OCI-LY3 (cell line): Measurements from ENCODE around the gene UPK3A.

ENCODE experiments used
- H2AFZ ChIP-seq: fragments of 200-600, 300-600 bp; shearing (Covaris generic); 2 replicates; pipeline ENCODE4 v1.6.0; 2014; ENCODE audit warnings: antibody characterized with exemption, low read depth, low read length
- H3K27ac ChIP-seq: fragments of 200-600, 300-600 bp; sonication (generic); 2 replicates; pipeline ENCODE4 v1.5.1; 2014; ENCODE audit warnings: mild to moderate bottlenecking, low read length, moderate library complexity, mixed read lengths
- H3K27me3 ChIP-seq: fragments of 200-600, 300-600 bp; sonication (generic); 2 replicates; pipeline ENCODE4 v1.6.1; 2014; ENCODE audit warnings: low read depth, low read length, mixed read lengths
- H3K36me3 ChIP-seq: fragments of 200-600, 300-600 bp; sonication (generic); replicated peaks from 2 replicates; pipeline ENCODE3; 2014; ENCODE audit warnings: low read depth, low read length, mixed read lengths
- H3K4me1 ChIP-seq: fragments of 300-600, 200-600 bp; sonication (generic); 2 replicates; pipeline ENCODE4 v1.6.1; 2014; ENCODE audit warnings: low read length, mixed read lengths
- H3K4me2 ChIP-seq: fragments of 200-600, 300-600 bp; sonication (generic); 2 replicates; pipeline ENCODE4 v1.6.1; 2014; ENCODE audit warnings: low read length, mixed read lengths
- H3K4me3 ChIP-seq: fragments of 300-600, 200-600 bp; sonication (generic); 2 replicates; pipeline ENCODE4 v1.5.1; 2014; ENCODE audit warnings: antibody characterized with exemption, mild to moderate bottlenecking, low read length, moderate library complexity
- H3K79me2 ChIP-seq: fragments of 300-600, 200-600 bp; shearing (Covaris generic); 2 replicates; pipeline ENCODE4 v1.6.1; 2014; ENCODE audit warnings: mild to moderate bottlenecking, low read length, mixed read lengths
- H3K9ac ChIP-seq: fragments of 300-600, 200-600 bp; shearing (Covaris generic); 2 replicates; pipeline ENCODE4 v1.6.0; 2014; ENCODE audit warnings: mild to moderate bottlenecking, low read length, moderate library complexity
- H3K9me3 ChIP-seq: fragments of 200-600, 300-600 bp; shearing (Covaris generic); 2 replicates; pipeline ENCODE4 v1.6.1; 2014; ENCODE audit warnings: low read length, mixed read lengths; ENCODE audit not compliant: insufficient read depth
- H4K20me1 ChIP-seq: fragments of 200-600, 300-600 bp; sonication (generic); 2 replicates; pipeline ENCODE4 v1.6.1; 2016; ENCODE audit warnings: low read length, mixed read lengths; ENCODE audit not compliant: insufficient read depth
- EZH2phosphoT487 ChIP-seq: fragments of 200-600 bp; shearing (Covaris generic); IDR thresholded peaks from 2 replicates; pipeline ENCODE4 v1.6.1; 2018; ENCODE audit warnings: antibody characterized with exemption, mixed run types, low read depth
- TF ChIP-seq, protein P1 (sequence below): fragments of 200-600, 300-600 bp; sonication (generic); IDR thresholded peaks from 2 replicates; pipeline ENCODE4 v1.5.1; 2014; ENCODE audit warnings: antibody characterized with exemption, low read length, low read depth

Gene UPK3A

DNA sequence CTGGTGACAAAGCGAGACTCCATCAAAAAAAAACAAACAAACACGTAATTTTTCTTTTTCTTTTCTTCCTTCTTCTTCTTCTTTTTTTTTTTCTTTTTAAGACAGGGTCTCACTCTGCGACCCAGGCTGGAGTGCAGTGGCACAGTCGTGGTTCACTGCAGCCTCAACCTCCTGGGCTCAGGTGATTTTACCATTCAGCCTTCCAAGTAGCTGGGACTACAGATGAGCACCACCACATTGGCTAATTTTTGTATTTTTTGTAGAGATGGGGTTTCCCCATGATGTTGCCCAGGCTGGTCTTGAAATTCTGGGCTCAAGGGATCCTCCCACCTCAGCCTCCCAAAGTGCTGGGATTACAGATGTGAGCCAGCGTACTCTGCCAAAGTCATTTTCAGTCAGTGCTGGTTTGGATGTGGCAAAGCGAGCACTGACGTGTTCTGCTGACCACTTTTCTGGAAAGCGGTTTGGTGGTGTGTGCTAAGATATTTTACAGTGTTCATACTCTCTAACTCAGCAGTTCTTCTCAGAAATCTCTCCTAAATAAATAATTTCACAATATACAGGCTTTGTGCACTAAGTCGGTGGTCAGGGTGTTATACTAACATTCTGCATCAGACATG, 35.7 kb downstream of the UPK3A start:
- peaks cover 30% of the 10 kb centered on the region for H4K20me1 ChIP-seq
- no peak overlapping the region for H3K9ac ChIP-seq
- peaks cover 53% of the 10 kb centered on the region for H3K4me1 ChIP-seq
- H3K36me3 ChIP-seq, result peaks cover 50% of the 10 kb centered on the region
- no peaks in the 10 kb centered on the region for H3K27me3 ChIP-seq
- no peak for TF ChIP-seq EZH2phosphoT487
- TF ChIP-seq, protein P1, sequence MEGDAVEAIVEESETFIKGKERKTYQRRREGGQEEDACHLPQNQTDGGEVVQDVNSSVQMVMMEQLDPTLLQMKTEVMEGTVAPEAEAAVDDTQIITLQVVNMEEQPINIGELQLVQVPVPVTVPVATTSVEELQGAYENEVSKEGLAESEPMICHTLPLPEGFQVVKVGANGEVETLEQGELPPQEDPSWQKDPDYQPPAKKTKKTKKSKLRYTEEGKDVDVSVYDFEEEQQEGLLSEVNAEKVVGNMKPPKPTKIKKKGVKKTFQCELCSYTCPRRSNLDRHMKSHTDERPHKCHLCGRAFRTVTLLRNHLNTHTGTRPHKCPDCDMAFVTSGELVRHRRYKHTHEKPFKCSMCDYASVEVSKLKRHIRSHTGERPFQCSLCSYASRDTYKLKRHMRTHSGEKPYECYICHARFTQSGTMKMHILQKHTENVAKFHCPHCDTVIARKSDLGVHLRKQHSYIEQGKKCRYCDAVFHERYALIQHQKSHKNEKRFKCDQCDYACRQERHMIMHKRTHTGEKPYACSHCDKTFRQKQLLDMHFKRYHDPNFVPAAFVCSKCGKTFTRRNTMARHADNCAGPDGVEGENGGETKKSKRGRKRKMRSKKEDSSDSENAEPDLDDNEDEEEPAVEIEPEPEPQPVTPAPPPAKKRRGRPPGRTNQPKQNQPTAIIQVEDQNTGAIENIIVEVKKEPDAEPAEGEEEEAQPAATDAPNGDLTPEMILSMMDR, result no peak
- no peaks in the 10 kb centered on the region for H3K9me3 ChIP-seq
- H2AFZ ChIP-seq, result no peak overlapping the region
- no peak overlapping the region for H3K4me3 ChIP-seq
- H3K79me2 ChIP-seq, result peaks cover 97% of the 10 kb centered on the region
- no peak overlapping the region for H3K27ac ChIP-seq
- H3K4me2 ChIP-seq, result 0 out of 2 replicates have a peak overlapping the region, but pooled peaks have one; percentile 2

DNA sequence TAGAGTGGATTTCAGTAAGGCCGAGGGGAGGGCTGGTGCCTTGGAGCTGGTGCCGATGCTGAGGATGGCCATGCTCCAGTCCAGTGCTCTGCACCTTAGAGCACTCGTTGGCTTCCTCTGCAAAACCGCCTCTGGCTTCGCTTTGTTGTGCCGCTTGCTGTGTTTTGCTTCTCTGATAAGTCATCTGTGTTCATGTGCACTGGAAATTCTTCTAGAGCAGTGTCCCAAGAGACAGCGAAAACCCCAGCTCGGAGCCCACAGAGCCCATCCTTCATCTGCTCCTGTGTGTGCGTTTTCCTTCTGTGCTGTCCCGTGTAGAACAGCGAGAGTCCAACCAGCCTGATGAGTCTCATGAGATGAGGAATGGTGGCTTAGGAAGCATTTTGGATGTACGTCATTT, 37.1 kb downstream of the UPK3A start:
- Histone ChIP-seq H3K4me3 (no peak overlapping the region), H3K27me3 (no peaks in the 10 kb centered on the region), H3K4me1 (peaks cover 40% of the 10 kb centered on the region), H3K9me3 (no peaks in the 10 kb centered on the region), H3K36me3 (peaks cover 52% of the 10 kb centered on the region), H2AFZ (no peak overlapping the region), H3K4me2 (no peak overlapping the region), H4K20me1 (peaks cover 31% of the 10 kb centered on the region), H3K9ac (no peak overlapping the region), H3K27ac (no peak overlapping the region), H3K79me2 (peaks cover 91% of the 10 kb centered on the region)
- TF ChIP-seq, protein P1, result no peak
- TF ChIP-seq EZH2phosphoT487, result no peak

GRCh38 chr22:45322873-45323525, 38.2 kb downstream of the UPK3A start:
- peaks cover 57% of the 10 kb centered on the region for H3K36me3 ChIP-seq
- H3K4me2 ChIP-seq, result no peak overlapping the region
- H3K27ac ChIP-seq, result no peak overlapping the region
- H3K4me3 ChIP-seq, result no peak overlapping the region
- no peaks in the 10 kb centered on the region for H3K27me3 ChIP-seq
- TF ChIP-seq, protein P1, result no peak
- TF ChIP-seq EZH2phosphoT487, result no peak
- H3K79me2 ChIP-seq, result peaks cover 79% of the 10 kb centered on the region
- H3K9me3 ChIP-seq, result no peaks in the 10 kb centered on the region
- H3K4me1 ChIP-seq, result peaks cover 28% of the 10 kb centered on the region
- peaks cover 24% of the 10 kb centered on the region for H4K20me1 ChIP-seq
- H3K9ac ChIP-seq, result no peak overlapping the region
- H2AFZ ChIP-seq, result no peak overlapping the region

GRCh38 chr22:45323695-45324094, 38.9 kb downstream of the UPK3A start:
- Histone ChIP-seq H3K4me2 (no peak overlapping the region), H3K9ac (no peak overlapping the region), H3K36me3 (peaks cover 57% of the 10 kb centered on the region), H3K27me3 (no peaks in the 10 kb centered on the region), H3K79me2 (peaks cover 72% of the 10 kb centered on the region), H4K20me1 (peaks cover 21% of the 10 kb centered on the region), H3K9me3 (no peaks in the 10 kb centered on the region), H2AFZ (no peak overlapping the region), H3K4me3 (no peak overlapping the region), H3K27ac (no peak overlapping the region), H3K4me1 (peaks cover 21% of the 10 kb centered on the region)
- no peak for TF ChIP-seq EZH2phosphoT487
- TF ChIP-seq, protein P1, result no peak
